Activated naive CD4-positive, alpha-beta T cell (primary cell): Measurements from ENCODE around the gene TUBGCP2.
"Not testable (repeated sequence)": the region's sequence is repeated elsewhere in the genome, so short reads cannot be mapped to it uniquely, and the experiment has no call there.

Experiments
- DNase-seq, 4 experiments: peaks; one replicate each; lab custom pipeline; 2025; lab: John Stamatoyannopoulos, UW

Gene TUBGCP2

GRCh38 chr10:133266056-133266795 lies 42.4 kb downstream of the TUBGCP2 start:
- DNase-seq = no peak

DNA sequence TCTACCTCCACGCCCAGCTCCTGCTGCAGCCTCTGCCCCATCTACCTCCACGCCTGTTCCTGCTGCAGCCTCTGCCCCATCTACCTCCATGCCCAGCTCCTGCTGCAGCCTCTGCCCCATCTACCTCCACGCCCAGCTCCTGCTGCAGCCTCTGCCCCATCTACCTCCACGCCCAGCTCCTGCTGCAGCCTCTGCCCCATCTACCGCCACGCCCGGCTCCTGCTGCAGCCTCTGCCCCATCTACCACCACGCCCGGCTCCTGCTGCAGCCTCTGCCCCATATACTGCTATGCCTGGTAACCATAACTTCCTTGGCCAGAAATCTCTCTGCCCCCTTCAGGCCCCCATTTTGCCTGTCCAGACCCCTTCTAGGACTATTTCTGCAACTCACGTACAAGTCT lies 43.6 kb downstream of the TUBGCP2 start:
- DNase-seq = not testable (repeated sequence)

DNA sequence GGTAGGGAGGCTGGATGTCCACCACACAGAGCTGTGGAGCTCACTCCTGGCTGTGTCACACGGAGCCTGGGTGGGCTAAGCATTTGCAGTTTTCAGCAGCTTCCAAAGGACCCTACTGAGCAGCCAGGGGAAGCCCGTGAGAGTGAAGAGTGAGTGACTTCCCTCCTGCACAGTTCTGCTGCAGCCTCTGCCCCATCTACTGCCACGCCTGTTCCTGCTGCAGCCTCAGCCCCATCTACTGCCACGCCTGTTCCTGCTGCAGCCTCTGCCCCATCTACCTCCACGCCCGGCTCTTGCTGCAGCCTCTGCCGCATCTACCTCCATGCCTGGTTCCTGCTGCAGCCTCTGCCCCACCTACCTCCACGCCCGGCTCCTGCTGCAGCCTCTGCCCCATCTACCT lies 44.2 kb downstream of the TUBGCP2 start:
- DNase-seq = peak in 2 of 4 experiments; percentile 21 to 40

GRCh38 chr10:133263674-133264073 lies 45.0 kb downstream of the TUBGCP2 start:
- no peak for DNase-seq

- no peak for DNase-seq
Measured at GRCh38 chr10:133262696-133263095, 46.0 kb downstream of the TUBGCP2 start.

DNA sequence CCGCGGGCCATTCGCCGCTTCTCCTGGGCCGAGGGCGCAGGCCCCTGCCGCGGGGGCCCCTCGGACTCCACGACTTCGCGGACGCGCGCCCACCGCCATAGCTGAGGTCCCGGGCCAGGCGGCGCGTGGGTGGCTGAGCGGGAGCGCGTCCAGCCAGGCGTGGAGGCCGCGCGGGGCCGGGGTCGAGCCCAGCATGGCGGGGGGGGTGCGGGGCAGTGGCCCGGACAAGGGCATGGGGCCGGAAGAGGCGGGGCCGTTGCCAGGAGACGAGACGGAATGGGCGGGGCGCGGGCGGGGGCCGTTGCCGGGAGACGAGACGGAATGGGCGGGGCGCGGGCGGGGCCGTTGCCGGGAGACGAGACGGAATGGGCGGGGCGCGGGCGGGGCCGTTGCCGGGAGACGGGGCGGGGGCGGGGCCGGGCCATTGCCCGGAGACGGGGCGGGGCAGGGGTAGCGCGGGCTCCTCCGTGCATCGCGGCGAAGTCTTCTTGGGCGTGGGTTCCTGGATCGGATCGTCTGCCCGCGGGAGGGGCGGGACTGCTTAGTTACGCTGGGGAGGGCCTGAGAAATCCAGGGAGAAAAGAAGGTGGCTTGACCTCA lies 46.8 kb downstream of the TUBGCP2 start:
- DNase-seq = peak; percentile 77 to 89 (median 86)

GRCh38 chr10:133260895-133261725 lies 47.6 kb downstream of the TUBGCP2 start:
- DNase-seq = peak in 2 of 4 experiments; percentile 33 to 50

- no peak for DNase-seq
Measured at GRCh38 chr10:133259602-133259989, 49.1 kb downstream of the TUBGCP2 start.

- peak in 2 of 4 experiments; percentile 34 to 62 for DNase-seq
Measured at GRCh38 chr10:133258818-133259601, 49.7 kb downstream of the TUBGCP2 start.

- DNase-seq = peak in 1 of 4 experiments; percentile 21
Measured at GRCh38 chr10:133258066-133258817, 50.4 kb downstream of the TUBGCP2 start.

DNA sequence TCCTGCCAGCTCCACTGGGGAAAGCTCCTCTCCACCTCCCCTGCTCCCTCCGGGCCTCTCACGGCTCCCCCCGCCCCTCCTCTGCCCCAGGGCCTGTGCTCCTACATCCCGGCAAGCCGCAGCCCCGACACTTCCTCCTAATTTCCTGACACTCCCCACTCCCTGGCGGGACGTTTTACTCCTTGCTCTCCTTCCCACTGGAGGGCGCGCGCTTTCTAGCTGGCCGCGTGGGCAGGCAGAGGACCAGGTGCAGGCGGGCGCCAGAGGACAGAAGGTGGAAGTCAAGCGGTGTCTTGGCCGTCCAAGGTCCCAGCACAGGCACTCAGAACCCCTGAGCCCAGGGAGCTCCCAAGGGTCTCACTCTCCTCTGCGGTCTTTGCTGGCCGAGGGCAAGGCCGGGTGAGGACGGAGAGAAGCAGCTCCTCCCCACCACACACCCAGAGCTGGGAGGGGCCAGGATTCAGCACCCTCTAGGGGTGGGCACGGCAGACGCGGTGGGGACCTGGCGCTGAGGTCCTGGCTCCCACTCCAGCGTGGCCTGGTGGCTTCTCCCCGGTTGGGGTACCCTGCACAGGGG lies 51.1 kb downstream of the TUBGCP2 start:
- DNase-seq = no peak

- DNase-seq = no peak
Measured at GRCh38 chr10:133255323-133255722, 53.3 kb downstream of the TUBGCP2 start.

GRCh38 chr10:133254421-133255120 lies 54.1 kb downstream of the TUBGCP2 start:
- DNase-seq = no peak

GRCh38 chr10:133253361-133253955 lies 55.2 kb downstream of the TUBGCP2 start:
- no peak for DNase-seq

DNA sequence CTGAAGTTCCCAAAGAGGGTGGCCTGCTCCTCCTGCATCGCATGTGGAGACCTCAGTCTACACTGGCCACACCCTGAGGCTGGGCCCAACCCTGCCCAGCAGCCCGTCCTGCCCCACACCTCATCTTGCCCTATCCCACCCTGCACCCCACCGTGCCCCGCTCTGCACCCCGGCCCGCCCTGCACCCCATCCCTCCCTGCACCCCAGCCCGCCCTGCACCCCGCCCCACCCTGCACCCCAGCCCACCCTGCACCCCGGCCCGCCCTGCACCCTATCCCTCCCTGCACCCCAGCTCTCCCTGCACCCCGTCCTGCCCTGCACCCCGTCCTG lies 56.5 kb downstream of the TUBGCP2 start:
- DNase-seq = no peak

DNA sequence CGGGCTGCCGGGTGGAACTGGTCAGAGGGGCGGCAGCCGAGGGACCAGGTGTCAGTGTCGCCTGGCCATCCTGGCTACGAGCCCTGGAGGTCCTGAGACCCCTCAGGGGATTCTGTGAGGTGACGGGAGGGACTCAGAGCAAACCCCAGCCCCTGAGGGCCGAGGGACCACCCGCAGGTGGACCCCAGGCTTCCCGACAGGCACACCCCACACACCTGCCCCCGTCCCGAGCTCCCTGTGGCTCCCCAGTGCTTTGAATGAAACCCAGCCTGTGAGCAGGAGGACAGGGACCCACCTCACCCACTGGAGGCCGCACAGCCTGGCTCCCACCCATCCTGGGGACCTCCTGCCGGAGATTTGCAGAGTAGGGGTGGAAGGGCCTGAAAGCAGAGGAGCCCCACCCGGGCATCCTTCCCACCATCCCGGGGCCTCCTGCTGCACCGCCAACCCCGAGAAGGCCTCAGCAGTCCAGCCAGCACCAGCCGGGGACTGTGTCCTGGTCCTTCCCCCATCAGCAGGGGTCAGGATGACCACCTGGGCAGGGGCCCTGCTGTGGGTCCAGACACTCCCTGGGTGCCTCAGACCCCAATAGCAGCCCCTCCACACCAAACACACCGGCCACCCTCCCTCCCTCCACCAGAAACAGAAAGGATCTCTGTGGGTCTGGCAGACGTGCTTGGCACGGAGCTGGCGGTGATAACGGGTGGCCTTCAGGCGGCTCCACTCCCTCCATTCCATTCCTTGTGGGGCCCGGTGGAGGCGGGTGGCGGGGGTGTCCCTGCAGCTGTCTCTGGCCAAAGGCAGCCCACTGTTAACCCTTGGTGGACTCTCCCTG lies 57.1 kb downstream of the TUBGCP2 start:
- no peak for DNase-seq

DNA sequence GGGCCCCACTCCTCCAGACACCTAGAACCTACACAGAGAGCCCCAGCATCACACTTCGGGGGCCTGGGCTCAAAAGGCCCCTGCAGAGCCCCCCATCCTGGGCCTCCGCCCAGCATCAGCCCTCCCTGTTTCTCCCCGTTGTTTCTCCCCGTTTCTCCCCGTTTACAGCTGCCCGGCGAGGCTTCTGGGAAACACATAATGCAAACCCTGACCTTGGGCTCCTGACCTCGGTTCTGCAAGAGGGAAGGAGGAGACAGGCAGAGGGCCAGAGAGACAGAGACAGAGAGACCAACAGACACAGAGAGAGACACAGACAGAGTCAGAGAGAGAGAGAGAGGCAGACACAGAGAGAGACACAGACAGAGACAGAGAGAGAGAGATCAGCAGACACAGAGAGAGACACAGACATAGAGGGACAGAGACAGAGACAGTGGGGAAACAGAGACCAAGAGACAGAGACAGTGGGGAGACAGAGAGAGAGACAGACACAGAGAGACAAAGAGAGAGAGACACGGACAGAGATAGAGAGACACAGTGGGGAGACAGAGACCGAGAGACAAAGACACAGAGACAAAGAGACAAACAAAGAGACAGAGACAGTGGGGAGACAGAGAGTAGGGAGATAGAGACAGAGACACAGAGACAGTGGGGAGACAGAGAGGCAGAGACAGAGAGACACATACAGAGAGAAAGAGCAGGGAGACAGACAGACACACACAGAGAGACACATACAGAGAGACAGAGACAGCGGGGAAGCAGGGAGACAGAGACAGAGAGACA lies 58.5 kb downstream of the TUBGCP2 start:
- no peak for DNase-seq

- no peak for DNase-seq
Measured at GRCh38 chr10:133249094-133249780, 59.4 kb downstream of the TUBGCP2 start.
